ENCODE data around the gene REN. TPM values are rescaled to one million over a fixed set of nuclear protein-coding genes. Genes with fewer than 3 reads are reported as not detected.

REN gene
- total RNA-seq, 1 donor from 2014 or later = not detected

DNA sequence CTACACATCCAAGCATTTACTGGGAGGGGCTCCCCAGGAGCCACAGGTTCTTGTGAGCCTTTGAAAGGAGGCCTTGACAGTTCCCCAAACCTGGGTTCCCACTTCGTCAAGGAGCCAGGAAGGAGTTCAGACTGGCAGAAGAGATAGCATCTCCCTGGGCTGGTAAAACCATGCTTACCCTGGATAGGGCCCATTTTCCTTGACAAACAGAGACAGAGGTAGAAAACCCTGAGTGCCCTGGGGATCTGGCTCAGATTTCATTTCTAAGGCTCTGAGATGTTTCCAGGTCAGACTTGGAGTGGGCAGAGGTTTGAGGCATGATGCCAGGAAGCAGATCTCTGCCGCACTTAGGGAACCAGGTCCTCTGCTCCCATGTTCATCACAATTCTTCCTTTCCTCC lies 17.0 kb downstream of the REN start:
- H3K36me3 ChIP-seq = no peaks in the 10 kb centered on the region
- intact Hi-C loops (cut with micrococcal nuclease) = no loop called here
- H3K9me3 ChIP-seq (replicated peaks) = no peaks in the 10 kb centered on the region
- H3K27ac ChIP-seq (replicated peaks) = no peak overlapping the region
- TF ChIP-seq, protein P1, sequence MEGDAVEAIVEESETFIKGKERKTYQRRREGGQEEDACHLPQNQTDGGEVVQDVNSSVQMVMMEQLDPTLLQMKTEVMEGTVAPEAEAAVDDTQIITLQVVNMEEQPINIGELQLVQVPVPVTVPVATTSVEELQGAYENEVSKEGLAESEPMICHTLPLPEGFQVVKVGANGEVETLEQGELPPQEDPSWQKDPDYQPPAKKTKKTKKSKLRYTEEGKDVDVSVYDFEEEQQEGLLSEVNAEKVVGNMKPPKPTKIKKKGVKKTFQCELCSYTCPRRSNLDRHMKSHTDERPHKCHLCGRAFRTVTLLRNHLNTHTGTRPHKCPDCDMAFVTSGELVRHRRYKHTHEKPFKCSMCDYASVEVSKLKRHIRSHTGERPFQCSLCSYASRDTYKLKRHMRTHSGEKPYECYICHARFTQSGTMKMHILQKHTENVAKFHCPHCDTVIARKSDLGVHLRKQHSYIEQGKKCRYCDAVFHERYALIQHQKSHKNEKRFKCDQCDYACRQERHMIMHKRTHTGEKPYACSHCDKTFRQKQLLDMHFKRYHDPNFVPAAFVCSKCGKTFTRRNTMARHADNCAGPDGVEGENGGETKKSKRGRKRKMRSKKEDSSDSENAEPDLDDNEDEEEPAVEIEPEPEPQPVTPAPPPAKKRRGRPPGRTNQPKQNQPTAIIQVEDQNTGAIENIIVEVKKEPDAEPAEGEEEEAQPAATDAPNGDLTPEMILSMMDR (IDR thresholded peaks at IDR 0.05; ENCODE audit: borderline replicate concordance) = no peak
- H3K27me3 ChIP-seq (ENCODE audit: low read depth) = peaks cover 2% of the 10 kb centered on the region
- no peak for DNase-seq
- H3K4me1 ChIP-seq = peaks cover 25% of the 10 kb centered on the region
- no peak overlapping the region for H3K4me3 ChIP-seq

DNA sequence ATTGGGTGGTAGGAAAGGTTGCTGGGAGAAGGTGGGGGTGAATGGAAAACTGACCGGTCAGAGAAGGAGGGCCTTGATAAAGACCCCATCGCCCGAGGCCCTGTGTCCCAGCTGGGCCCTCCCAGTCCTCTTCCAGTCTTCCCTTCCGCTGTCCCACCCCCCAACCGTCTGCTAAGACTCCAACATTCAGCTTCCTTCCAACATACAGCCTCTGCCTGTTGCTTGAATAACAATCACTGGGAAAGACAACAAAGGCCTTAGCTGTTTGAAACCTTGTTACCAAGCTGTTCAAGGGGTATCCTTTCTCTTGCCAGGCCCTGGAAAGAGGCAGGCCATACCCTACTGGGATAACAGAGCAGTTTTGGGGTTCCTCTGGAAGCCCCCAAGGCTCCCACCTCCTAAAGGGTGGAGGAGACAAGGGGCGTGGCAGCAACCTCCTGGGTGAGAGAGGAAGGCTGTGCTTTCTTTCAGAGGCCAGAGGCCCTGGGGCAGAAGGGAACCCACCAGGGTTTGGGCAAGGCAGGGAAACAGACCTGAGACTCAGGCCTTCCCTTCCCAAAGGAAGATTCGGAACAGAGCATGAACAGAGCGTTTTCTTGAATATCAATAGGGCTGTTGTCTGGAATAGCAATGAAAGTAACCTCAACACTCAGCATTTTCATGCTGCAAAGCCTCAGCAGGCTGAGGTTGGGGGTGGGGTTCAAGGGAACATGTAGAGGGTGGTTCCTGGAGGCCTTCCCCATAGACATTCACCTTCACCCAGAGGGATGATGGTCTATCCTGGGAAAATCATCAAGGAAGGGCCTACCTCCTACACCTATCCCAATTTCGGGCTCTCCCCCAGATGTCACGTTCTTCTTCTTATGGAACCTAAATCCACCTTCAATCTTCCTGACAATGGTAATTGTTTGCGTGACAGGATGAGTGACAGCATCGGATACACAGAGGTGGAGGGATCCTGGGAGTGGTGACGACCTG lies 18.4 kb downstream of the REN start:
- DNase-seq = no peak
- no peak overlapping the region for H3K4me3 ChIP-seq
- H3K36me3 ChIP-seq = no peaks in the 10 kb centered on the region
- TF ChIP-seq, protein P1 (IDR thresholded peaks at IDR 0.05; ENCODE audit: borderline replicate concordance) = no peak
- no peaks in the 10 kb centered on the region for H3K27me3 ChIP-seq (ENCODE audit: low read depth)
- H3K27ac ChIP-seq (replicated peaks) = no peak overlapping the region
- H3K4me1 ChIP-seq = peaks cover 23% of the 10 kb centered on the region
- H3K9me3 ChIP-seq (replicated peaks) = no peaks in the 10 kb centered on the region
- intact Hi-C loops (cut with micrococcal nuclease) = no loop called here

DNA sequence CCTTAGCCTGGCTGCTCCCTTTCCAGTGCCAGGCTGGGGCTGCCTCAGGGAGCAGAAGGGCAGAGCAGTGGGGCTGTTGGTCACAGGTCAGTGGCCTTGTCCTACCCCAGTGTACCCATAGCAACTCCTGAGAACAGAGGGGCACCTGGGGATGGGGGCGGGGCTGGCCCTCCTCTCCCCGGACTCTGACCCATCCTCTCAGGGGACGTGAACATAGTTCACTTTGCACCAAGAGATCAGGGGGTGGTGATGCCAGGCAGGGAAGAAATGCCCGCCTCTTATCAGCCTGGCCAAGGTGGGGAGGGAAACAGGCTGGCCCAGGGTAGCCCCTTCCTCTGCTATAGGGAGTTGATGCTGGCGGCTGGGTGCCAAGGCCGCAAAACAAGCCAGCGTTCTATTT lies 19.2 kb downstream of the REN start:
- H3K9me3 ChIP-seq (replicated peaks) = no peaks in the 10 kb centered on the region
- H3K36me3 ChIP-seq = no peaks in the 10 kb centered on the region
- peaks cover 16% of the 10 kb centered on the region for H3K4me1 ChIP-seq
- TF ChIP-seq, protein P1 (IDR thresholded peaks at IDR 0.05; ENCODE audit: borderline replicate concordance) = no peak
- no peak overlapping the region for H3K27ac ChIP-seq (replicated peaks)
- intact Hi-C loops (cut with micrococcal nuclease) = no loop called here
- no peaks in the 10 kb centered on the region for H3K27me3 ChIP-seq (ENCODE audit: low read depth)
- no peak overlapping the region for H3K4me3 ChIP-seq
- no peak for DNase-seq

DNA sequence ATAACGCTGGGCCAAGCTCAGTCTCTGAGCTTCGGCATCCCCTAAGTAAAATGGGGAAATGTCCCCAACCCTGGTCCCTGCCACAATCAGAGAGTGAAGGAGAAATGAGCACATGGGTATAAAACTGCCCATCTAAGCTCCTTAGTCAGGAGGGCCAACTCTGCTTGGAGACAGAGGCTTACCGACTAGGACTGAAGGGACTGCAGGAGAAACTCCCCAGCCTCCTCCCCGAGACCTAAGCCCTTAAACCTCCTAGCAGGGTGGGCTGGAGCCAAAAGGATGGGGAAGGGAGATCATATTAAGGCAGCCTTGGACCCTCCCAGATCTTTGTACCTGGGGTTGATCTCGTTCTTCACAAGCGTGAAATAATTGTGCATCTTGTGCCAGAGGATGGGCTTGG lies 19.8 kb downstream of the REN start:
- Histone ChIP-seq H3K9me3 (replicated peaks) (no peaks in the 10 kb centered on the region), H3K4me1 (peaks cover 10% of the 10 kb centered on the region), H3K4me3 (no peak overlapping the region), H3K27ac (replicated peaks) (no peak overlapping the region), H3K36me3 (no peaks in the 10 kb centered on the region), H3K27me3 (ENCODE audit: low read depth) (no peaks in the 10 kb centered on the region)
- intact Hi-C loops (cut with micrococcal nuclease) = no loop called here
- no peak for DNase-seq
- TF ChIP-seq, protein P1 (IDR thresholded peaks at IDR 0.05; ENCODE audit: borderline replicate concordance) = no peak

DNA sequence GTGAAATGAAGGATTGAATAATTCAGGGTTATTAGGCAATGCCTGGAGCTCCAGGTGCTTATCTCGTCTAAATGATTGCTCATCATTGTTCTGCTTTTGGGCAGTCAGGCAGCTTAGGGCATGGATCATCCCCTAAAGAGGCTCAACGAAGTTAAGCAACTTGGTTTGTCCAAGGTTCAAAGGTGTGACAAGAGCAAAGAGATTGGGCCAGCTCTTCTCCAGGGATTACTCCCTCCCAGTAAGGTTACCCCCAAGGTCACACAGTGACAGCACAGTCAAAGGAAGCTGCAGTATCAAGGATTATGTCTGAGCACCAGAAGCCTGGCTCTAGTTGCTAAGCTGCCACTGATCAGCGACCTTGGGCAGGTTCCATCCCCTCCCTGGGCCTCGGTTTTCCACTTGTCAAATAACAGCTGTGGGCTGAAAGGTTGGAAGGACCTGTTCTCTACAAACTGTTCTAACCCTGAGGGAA lies 21.1 kb downstream of the REN start:
- Histone ChIP-seq H3K9me3 (replicated peaks) (no peaks in the 10 kb centered on the region), H3K4me3 (no peak overlapping the region), H3K36me3 (no peaks in the 10 kb centered on the region), H3K27ac (replicated peaks) (no peak overlapping the region), H3K4me1 (peaks cover 1% of the 10 kb centered on the region), H3K27me3 (ENCODE audit: low read depth) (no peaks in the 10 kb centered on the region)
- TF ChIP-seq, protein P1 (IDR thresholded peaks at IDR 0.05; ENCODE audit: borderline replicate concordance) = no peak
- no peak for DNase-seq
- intact Hi-C loops (cut with micrococcal nuclease) = no loop called here
